ENCODE results near the gene GSC2. TPM values are rescaled to one million over a fixed set of nuclear protein-coding genes. Genes with fewer than 3 reads are reported as not detected.

Gene GSC2
- total and polyA plus RNA-seq, 9 of the 15 experiments (the other 6 are each of a cell fraction or from before 2014, with no cell fraction given) = not detected

DNA sequence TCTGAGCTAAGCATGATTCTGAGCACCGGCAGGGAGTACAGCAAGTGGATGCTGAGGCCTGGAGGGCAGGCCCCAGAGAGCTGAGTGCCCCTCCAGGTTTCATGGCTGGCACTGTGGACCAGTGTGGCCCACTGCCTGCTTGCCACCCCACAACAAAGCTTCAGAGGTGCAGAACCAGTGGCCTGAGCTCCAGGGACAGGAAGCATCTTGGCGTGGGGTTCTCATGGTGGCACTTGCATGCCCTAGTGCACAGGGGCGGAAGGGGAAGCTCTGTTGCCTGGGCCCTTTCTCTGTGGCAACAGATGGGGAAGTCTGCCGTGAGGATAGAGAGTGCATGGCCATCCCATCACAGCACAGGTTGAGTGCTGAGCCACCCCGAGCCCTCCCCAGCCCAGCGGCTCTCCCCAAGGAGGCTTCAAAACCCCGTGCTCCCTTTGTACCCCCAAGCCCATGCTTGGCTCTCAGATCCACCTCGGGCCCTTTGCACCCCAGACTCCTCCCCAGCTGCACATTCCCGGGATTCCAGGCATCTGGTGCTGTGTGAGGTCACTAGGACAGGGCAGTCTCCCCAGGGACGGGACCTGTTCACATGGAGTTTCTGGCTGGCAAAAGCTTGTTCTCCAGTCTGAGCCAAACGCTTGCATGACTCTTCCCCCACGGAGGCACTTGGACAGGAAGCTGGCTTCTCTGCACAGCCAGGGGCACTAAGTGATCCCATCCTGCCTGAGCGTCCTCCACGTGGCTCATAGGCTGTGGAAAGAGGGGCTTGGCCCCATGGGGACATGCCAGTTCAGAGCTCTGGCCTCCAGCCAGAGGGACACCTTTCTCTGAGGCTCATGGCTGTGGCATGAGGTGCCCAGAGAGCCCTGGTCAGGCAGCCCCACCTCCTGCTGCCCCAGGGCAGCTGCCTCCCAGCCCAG, 24.3 kb upstream of the GSC2 start (continued):
- TF ChIP-seq, protein P1, sequence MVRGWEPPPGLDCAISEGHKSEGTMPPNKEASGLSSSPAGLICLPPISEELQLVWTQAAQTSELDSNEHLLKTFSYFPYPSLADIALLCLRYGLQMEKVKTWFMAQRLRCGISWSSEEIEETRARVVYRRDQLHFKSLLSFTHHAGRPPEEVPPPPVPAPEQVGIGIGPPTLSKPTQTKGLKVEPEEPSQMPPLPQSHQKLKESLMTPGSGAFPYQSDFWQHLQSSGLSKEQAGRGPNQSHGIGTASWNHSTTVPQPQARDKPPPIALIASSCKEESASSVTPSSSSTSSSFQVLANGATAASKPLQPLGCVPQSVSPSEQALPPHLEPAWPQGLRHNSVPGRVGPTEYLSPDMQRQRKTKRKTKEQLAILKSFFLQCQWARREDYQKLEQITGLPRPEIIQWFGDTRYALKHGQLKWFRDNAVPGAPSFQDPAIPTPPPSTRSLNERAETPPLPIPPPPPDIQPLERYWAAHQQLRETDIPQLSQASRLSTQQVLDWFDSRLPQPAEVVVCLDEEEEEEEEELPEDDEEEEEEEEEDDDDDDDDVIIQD (CRISPR knock-in tag; IDR thresholded peaks at IDR 0.05) = no peak
- TF ChIP-seq, protein P2, sequence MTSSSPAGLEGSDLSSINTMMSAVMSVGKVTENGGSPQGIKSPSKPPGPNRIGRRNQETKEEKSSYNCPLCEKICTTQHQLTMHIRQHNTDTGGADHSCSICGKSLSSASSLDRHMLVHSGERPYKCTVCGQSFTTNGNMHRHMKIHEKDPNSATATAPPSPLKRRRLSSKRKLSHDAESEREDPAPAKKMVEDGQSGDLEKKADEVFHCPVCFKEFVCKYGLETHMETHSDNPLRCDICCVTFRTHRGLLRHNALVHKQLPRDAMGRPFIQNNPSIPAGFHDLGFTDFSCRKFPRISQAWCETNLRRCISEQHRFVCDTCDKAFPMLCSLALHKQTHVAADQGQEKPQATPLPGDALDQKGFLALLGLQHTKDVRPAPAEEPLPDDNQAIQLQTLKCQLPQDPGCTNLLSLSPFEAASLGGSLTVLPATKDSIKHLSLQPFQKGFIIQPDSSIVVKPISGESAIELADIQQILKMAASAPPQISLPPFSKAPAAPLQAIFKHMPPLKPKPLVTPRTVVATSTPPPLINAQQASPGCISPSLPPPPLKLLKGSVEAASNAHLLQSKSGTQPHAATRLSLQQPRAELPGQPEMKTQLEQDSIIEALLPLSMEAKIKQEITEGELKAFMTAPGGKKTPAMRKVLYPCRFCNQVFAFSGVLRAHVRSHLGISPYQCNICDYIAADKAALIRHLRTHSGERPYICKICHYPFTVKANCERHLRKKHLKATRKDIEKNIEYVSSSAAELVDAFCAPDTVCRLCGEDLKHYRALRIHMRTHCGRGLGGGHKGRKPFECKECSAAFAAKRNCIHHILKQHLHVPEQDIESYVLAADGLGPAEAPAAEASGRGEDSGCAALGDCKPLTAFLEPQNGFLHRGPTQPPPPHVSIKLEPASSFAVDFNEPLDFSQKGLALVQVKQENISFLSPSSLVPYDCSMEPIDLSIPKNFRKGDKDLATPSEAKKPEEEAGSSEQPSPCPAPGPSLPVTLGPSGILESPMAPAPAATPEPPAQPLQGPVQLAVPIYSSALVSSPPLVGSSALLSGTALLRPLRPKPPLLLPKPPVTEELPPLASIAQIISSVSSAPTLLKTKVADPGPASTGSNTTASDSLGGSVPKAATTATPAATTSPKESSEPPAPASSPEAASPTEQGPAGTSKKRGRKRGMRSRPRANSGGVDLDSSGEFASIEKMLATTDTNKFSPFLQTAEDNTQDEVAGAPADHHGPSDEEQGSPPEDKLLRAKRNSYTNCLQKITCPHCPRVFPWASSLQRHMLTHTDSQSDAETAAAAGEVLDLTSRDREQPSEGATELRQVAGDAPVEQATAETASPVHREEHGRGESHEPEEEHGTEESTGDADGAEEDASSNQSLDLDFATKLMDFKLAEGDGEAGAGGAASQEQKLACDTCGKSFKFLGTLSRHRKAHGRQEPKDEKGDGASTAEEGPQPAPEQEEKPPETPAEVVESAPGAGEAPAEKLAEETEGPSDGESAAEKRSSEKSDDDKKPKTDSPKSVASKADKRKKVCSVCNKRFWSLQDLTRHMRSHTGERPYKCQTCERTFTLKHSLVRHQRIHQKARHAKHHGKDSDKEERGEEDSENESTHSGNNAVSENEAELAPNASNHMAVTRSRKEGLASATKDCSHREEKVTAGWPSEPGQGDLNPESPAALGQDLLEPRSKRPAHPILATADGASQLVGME (CRISPR knock-in tag; IDR thresholded peaks at IDR 0.05) = 0 out of 2 replicates have a peak, but pooled peaks have one; percentile 37
- no peak for TF ChIP-seq STAT5B (CRISPR knock-in tag; IDR thresholded peaks at IDR 0.05)
- TF ChIP-seq, protein P3, sequence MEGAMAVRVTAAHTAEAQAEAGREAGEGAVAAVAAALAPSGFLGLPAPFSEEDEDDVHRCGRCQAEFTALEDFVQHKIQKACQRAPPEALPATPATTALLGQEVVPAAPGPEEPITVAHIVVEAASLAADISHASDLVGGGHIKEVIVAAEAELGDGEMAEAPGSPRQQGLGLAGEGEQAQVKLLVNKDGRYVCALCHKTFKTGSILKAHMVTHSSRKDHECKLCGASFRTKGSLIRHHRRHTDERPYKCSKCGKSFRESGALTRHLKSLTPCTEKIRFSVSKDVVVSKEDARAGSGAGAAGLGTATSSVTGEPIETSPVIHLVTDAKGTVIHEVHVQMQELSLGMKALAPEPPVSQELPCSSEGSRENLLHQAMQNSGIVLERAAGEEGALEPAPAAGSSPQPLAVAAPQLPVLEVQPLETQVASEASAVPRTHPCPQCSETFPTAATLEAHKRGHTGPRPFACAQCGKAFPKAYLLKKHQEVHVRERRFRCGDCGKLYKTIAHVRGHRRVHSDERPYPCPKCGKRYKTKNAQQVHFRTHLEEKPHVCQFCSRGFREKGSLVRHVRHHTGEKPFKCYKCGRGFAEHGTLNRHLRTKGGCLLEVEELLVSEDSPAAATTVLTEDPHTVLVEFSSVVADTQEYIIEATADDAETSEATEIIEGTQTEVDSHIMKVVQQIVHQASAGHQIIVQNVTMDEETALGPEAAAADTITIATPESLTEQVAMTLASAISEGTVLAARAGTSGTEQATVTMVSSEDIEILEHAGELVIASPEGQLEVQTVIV (CRISPR knock-in tag; IDR thresholded peaks at IDR 0.05; ENCODE audit: borderline replicate concordance) = no peak
- TF ChIP-seq MTF1 (CRISPR knock-in tag; IDR thresholded peaks at IDR 0.05; ENCODE audit: borderline replicate concordance) = 0 out of 2 replicates have a peak, but pooled peaks have one; percentile 2
- no peak for TF ChIP-seq TEAD2 (tag; IDR thresholded peaks at IDR 0.05)
- peak; percentile 8; the same call in 1 of the 2 replicates for TF ChIP-seq CHD2 (IDR thresholded peaks at IDR 0.05; ENCODE audit: low read depth, low read length)
- no peak; the same call in 1 of the 2 replicates for TF ChIP-seq KLF1 (tag; IDR thresholded peaks at IDR 0.05)
- TF ChIP-seq E2F3 (CRISPR knock-in tag; IDR thresholded peaks at IDR 0.05) = 0 out of 2 replicates have a peak, but pooled peaks have one; percentile 53
- TF ChIP-seq FOXK2 (conservative IDR thresholded peaks at IDR 0.05 in 1 of 2, IDR thresholded peaks at IDR 0.05 in 1 of 2; ENCODE audit: low read depth in 2 of 2) = no peak
- TF ChIP-seq PHTF2 (CRISPR knock-in tag; IDR thresholded peaks at IDR 0.05) = no peak
- TF ChIP-seq ZNF354B (CRISPR knock-in tag; IDR thresholded peaks at IDR 0.05) = no peak
- no peak for TF ChIP-seq HDAC1 (IDR thresholded peaks at IDR 0.05)
- no peak for TF ChIP-seq CXXC5 (CRISPR knock-in tag; IDR thresholded peaks at IDR 0.05)
- TF ChIP-seq NEUROD1 (IDR thresholded peaks at IDR 0.05; ENCODE audit: borderline replicate concordance, low read depth, low read length, partially characterized antibody) = peak; percentile 36
- TF ChIP-seq TBL1XR1 (IDR thresholded peaks at IDR 0.05; ENCODE audit: low read length in 2 of 2) = 0 out of 4 replicates have a peak, but pooled peaks of 1 of the 2 experiments have one; percentile 38
- TF ChIP-seq CAMTA2 (CRISPR knock-in tag; conservative IDR thresholded peaks at IDR 0.05) = peak; percentile 25; the same call in 1 of the 2 replicates

Measured in K562 (cell line).